Measurements from ENCODE around the gene MRAS. TPM values are rescaled to one million over a fixed set of nuclear protein-coding genes. Genes with fewer than 3 reads are reported as not detected.

MRAS gene
- total and polyA plus RNA-seq, 2 of the 13 experiments (the other 11 are each of a cell fraction or from before 2014, with no cell fraction given) = 8.8 to 36.2 TPM

- DNase-seq (ENCODE audit: low spot score) (no peak), ATAC-seq (no peak), FAIRE-seq (no peak)
- H4K20me1 ChIP-seq (ENCODE audit: insufficient read depth, low read length) = no peaks in the 10 kb centered on the region
- H3K79me2 ChIP-seq (ENCODE audit: insufficient read depth, low read length) = no peaks in the 10 kb centered on the region
- H3K9ac ChIP-seq (ENCODE audit: insufficient read depth, low read depth, low read length) = no peak overlapping the region
- no peak overlapping the region for H3K4me3 ChIP-seq (replicated peaks in 1 of 3; ENCODE audit: insufficient read depth in 1 of 3, low read depth in 2 of 3, low read length in 3 of 3)
- intact Hi-C loops (cut with micrococcal nuclease; ENCODE audit: unreplicated experiment) (no loop called here), in situ Hi-C loops (cut with HindIII; ENCODE audit: extremely low pct_ligation_motif_present, low pct_unique_long_range_greater_than_20kb) (no loop called here)
- ChIA-PET CTCF (ENCODE audit: low intra/inter-chr PET ratio, low total read pairs) (no interaction called here), POLR2A (no interaction called here)
- BruUV-seq (replicated peaks) = no TSS peak
- H3K27me3 ChIP-seq (ENCODE audit: control insufficient read depth in 1 of 2, insufficient read depth in 2 of 2, low read length in 2 of 2) = no peaks in the 10 kb centered on the region
- H3K27ac ChIP-seq (ENCODE audit: extremely low read length, insufficient read depth, low read length) = no peak overlapping the region
- H3K4me1 ChIP-seq (ENCODE audit: insufficient read depth, low read length) = peaks cover 32% of the 10 kb centered on the region
- no peak overlapping the region for H2AFZ ChIP-seq (ENCODE audit: low read length)
- H3K9me3 ChIP-seq (ENCODE audit: low read length) = no peaks in the 10 kb centered on the region
- H3K36me3 ChIP-seq (replicated peaks in 1 of 2; ENCODE audit: control insufficient read depth in 1 of 2, insufficient read depth in 2 of 2, low read length in 2 of 2) = peaks cover 1 to 3% of the 10 kb centered on the region in 2 experiments; a peak in 1 of 5 replicates
- 84% methylated on average over 5 of the region's 5 CpGs for WGBS (ENCODE audit: low lambda C conversion rate)
- TF ChIP-seq BCL6 (CRISPR knock-in tag; IDR thresholded peaks at IDR 0.05) = no peak
- TF ChIP-seq ZNF619 (CRISPR knock-in tag; IDR thresholded peaks at IDR 0.05) = 0 out of 2 replicates have a peak, but pooled peaks have one; percentile 10
- no peak for TF ChIP-seq NFRKB (IDR thresholded peaks at IDR 0.05)
- no peak overlapping the region for H3K4me2 ChIP-seq (ENCODE audit: low read depth, low read length)
Measured at GRCh38 chr3:138381413-138381901, 33.1 kb downstream of the MRAS start.

- peak; percentile 49 for DNase-seq (ENCODE audit: low spot score)
- no peak overlapping the region for H3K9ac ChIP-seq (ENCODE audit: insufficient read depth, low read depth, low read length)
- CTCF ChIA-PET (ENCODE audit: low intra/inter-chr PET ratio, low total read pairs) = no interaction called here
- TF ChIP-seq DPF2 (CRISPR knock-in tag; IDR thresholded peaks at IDR 0.05; ENCODE audit: borderline replicate concordance, low read depth) (no peak), WIZ (CRISPR knock-in tag; IDR thresholded peaks at IDR 0.05) (no peak), HIVEP1 (CRISPR knock-in tag; IDR thresholded peaks at IDR 0.05) (no peak), SUZ12 (IDR thresholded peaks at IDR 0.05; ENCODE audit: low read depth, low read length) (no peak), RFX1 (IDR thresholded peaks at IDR 0.05) (no peak), ZNF274 (CRISPR knock-in tag; IDR thresholded peaks at IDR 0.05) (no peak), ZNF547 (CRISPR knock-in tag; IDR thresholded peaks at IDR 0.05) (no peak), ZNF292 (CRISPR knock-in tag; IDR thresholded peaks at IDR 0.05; ENCODE audit: borderline replicate concordance, low read depth) (peak; percentile 92; the same call in 1 of the 2 replicates), LCORL (IDR thresholded peaks at IDR 0.05) (no peak), LCORL (CRISPR knock-in tag; IDR thresholded peaks at IDR 0.05) (peak; percentile 46; the same call in 1 of the 2 replicates), POLR2A (IDR thresholded peaks at IDR 0.05; ENCODE audit: insufficient read depth in 1 of 2, low read depth in 2 of 2, low read length in 2 of 2) (no peak), KDM1A (CRISPR knock-in tag; IDR thresholded peaks at IDR 0.05) (0 out of 2 replicates have a peak, but pooled peaks have one; percentile 42), HDAC2 (CRISPR knock-in tag; IDR thresholded peaks at IDR 0.05) (peak; percentile 52; the same call in 1 of the 2 replicates), RNF219 (CRISPR knock-in tag; IDR thresholded peaks at IDR 0.05) (no peak), ZNF543 (CRISPR knock-in tag; IDR thresholded peaks at IDR 0.05) (no peak)
Measured at GRCh38 chr3:138381950-138382715, 33.8 kb downstream of the MRAS start.

More at GRCh38 chr3:138381950-138382715, 33.8 kb downstream of the MRAS start:
- WGBS (ENCODE audit: low lambda C conversion rate) = 86% methylated on average over 2 of the region's 3 CpGs
- no TSS peak for BruUV-seq (replicated peaks)
- Histone ChIP-seq H3K4me1 (ENCODE audit: insufficient read depth, low read length) (peaks cover 32% of the 10 kb centered on the region), H3K27me3 (ENCODE audit: control insufficient read depth in 1 of 2, insufficient read depth in 2 of 2, low read length in 2 of 2) (no peaks in the 10 kb centered on the region), H4K20me1 (ENCODE audit: insufficient read depth, low read length) (no peaks in the 10 kb centered on the region), H3K4me2 (ENCODE audit: low read depth, low read length) (no peak overlapping the region), H3K36me3 (replicated peaks in 1 of 2; ENCODE audit: control insufficient read depth in 1 of 2, insufficient read depth in 2 of 2, low read length in 2 of 2) (peaks cover 1 to 3% of the 10 kb centered on the region in 2 experiments; a peak in 1 of 5 replicates), H3K4me3 (replicated peaks in 1 of 3; ENCODE audit: insufficient read depth in 1 of 3, low read depth in 2 of 3, low read length in 3 of 3) (no peak overlapping the region), H3K79me2 (ENCODE audit: insufficient read depth, low read length) (no peaks in the 10 kb centered on the region), H2AFZ (ENCODE audit: low read length) (no peak overlapping the region), H3K27ac (ENCODE audit: extremely low read length, insufficient read depth, low read length) (no peak overlapping the region), H3K9me3 (ENCODE audit: low read length) (no peaks in the 10 kb centered on the region)
- intact Hi-C loops (cut with micrococcal nuclease; ENCODE audit: unreplicated experiment) (no loop called here), in situ Hi-C loops (cut with HindIII; ENCODE audit: extremely low pct_ligation_motif_present, low pct_unique_long_range_greater_than_20kb) (no loop called here)
- peak; percentile 91 for ATAC-seq
- FAIRE-seq = peak; percentile 64
- POLR2A ChIA-PET = no interaction called here
